ENCODE data around the gene CADM2. TPM values are rescaled to one million over a fixed set of nuclear protein-coding genes. Genes with fewer than 3 reads are reported as not detected.

The CADM2 gene
- total RNA-seq, 4 donors from 2014 or later: 0.13 to 4.3 (median 4.1) TPM

GRCh38 chr3:85875589-85875988 is 916.8 kb downstream of the CADM2 start:
- no peak overlapping the region for H3K27ac ChIP-seq
- H3K9me3 ChIP-seq: no peaks in the 10 kb centered on the region
- TF ChIP-seq CTCF (IDR thresholded peaks at IDR 0.05): no peak
- TF ChIP-seq POLR2A (IDR thresholded peaks at IDR 0.05): no peak
- H3K27me3 ChIP-seq: no peaks in the 10 kb centered on the region
- no peak for DNase-seq
- H3K4me1 ChIP-seq: no peaks in the 10 kb centered on the region
- H3K4me3 ChIP-seq (replicated peaks in 1 of 3): no peak overlapping the region
- intact Hi-C loops (cut with DNase I): no loop called here
- H3K36me3 ChIP-seq: no peaks in the 10 kb centered on the region

GRCh38 chr3:85877631-85878030 is 918.8 kb downstream of the CADM2 start:
- H3K36me3 ChIP-seq: no peaks in the 10 kb centered on the region
- no peaks in the 10 kb centered on the region for H3K4me1 ChIP-seq
- no peaks in the 10 kb centered on the region for H3K9me3 ChIP-seq
- DNase-seq: no peak
- intact Hi-C loops (cut with DNase I): no loop called here
- no peak overlapping the region for H3K4me3 ChIP-seq (replicated peaks in 1 of 3)
- TF ChIP-seq CTCF (IDR thresholded peaks at IDR 0.05) (no peak), POLR2A (IDR thresholded peaks at IDR 0.05) (no peak)
- no peak overlapping the region for H3K27ac ChIP-seq
- H3K27me3 ChIP-seq: no peaks in the 10 kb centered on the region

GRCh38 chr3:85881833-85882393 is 923.1 kb downstream of the CADM2 start:
- Histone ChIP-seq H3K9me3 (no peaks in the 10 kb centered on the region), H3K36me3 (no peaks in the 10 kb centered on the region), H3K27me3 (no peaks in the 10 kb centered on the region), H3K4me1 (no peaks in the 10 kb centered on the region), H3K27ac (no peak overlapping the region), H3K4me3 (replicated peaks in 1 of 3) (no peak overlapping the region)
- 83 to 91% methylated on average over 6 of the region's 6 CpGs for WGBS, 2 donors
- TF ChIP-seq CTCF (IDR thresholded peaks at IDR 0.05) (no peak), POLR2A (IDR thresholded peaks at IDR 0.05) (no peak)
- no peak for DNase-seq
- intact Hi-C loops (cut with DNase I): no loop called here

- Histone ChIP-seq H3K27ac (no peak overlapping the region), H3K4me3 (replicated peaks in 1 of 3) (no peak overlapping the region), H3K9me3 (no peaks in the 10 kb centered on the region), H3K4me1 (no peaks in the 10 kb centered on the region), H3K27me3 (no peaks in the 10 kb centered on the region), H3K36me3 (no peaks in the 10 kb centered on the region)
- WGBS, 2 donors: 14 to 25% methylated on average over 3 of the region's 3 CpGs
- TF ChIP-seq POLR2A (IDR thresholded peaks at IDR 0.05) (no peak), CTCF (IDR thresholded peaks at IDR 0.05) (no peak)
- intact Hi-C loops (cut with DNase I): no loop called here
- no peak for DNase-seq
These were observed 931.3 kb downstream of the CADM2 start for GRCh38 chr3:85890043-85890555.

- H3K27ac ChIP-seq: no peak overlapping the region
- intact Hi-C loops (cut with DNase I): no loop called here
- H3K36me3 ChIP-seq: no peaks in the 10 kb centered on the region
- no peaks in the 10 kb centered on the region for H3K27me3 ChIP-seq
- TF ChIP-seq POLR2A (IDR thresholded peaks at IDR 0.05) (no peak), CTCF (IDR thresholded peaks at IDR 0.05) (no peak)
- no peak overlapping the region for H3K4me3 ChIP-seq (replicated peaks in 1 of 3)
- no peaks in the 10 kb centered on the region for H3K9me3 ChIP-seq
- no peak for DNase-seq
- no peaks in the 10 kb centered on the region for H3K4me1 ChIP-seq
- 65 to 70% methylated on average over 5 of the region's 5 CpGs for WGBS, 2 donors
These were observed 944.6 kb downstream of the CADM2 start for GRCh38 chr3:85903434-85903833.

Measured in thyroid gland (tissue), 4 donors.